Mesothelial cell of epicardium (in vitro differentiated cells): ENCODE measurements around the gene RHEBL1. TPM values are rescaled to one million over a fixed set of nuclear protein-coding genes. Genes with fewer than 3 reads are reported as not detected.

Experiments used
- DNase-seq, 2 experiments: peaks; one replicate each; pipeline ENCODE4 v3.0.0; 2021; ENCODE audit warnings: low spot score in 2 of 2; ENCODE audit not compliant: unreplicated experiment in 2 of 2
- H3K27ac Mint-ChIP-seq: 2 replicates; pipeline ENCODE4 v1.8.0; 2021; ENCODE audit warnings: mixed read lengths
- H3K27me3 Mint-ChIP-seq: 2 replicates; pipeline ENCODE4 v1.8.0; 2021; ENCODE audit warnings: low read depth, mixed read lengths
- H3K36me3 Mint-ChIP-seq: 2 replicates; pipeline ENCODE4 v1.8.0; 2021; ENCODE audit warnings: mixed read lengths
- H3K4me1 Mint-ChIP-seq: 2 replicates; pipeline ENCODE4 v1.8.0; 2021; ENCODE audit warnings: mixed read lengths
- H3K4me3 Mint-ChIP-seq: 2 replicates; pipeline ENCODE4 v1.8.0; 2021; ENCODE audit warnings: mild to moderate bottlenecking, moderate library complexity, mixed read lengths
- H3K9me3 Mint-ChIP-seq: 2 replicates; pipeline ENCODE4 v1.8.0; 2021; ENCODE audit warnings: mixed read lengths
- total RNA-seq: library from RNA; stranded (reverse); gene quantifications from 3 replicates; pipeline ENCODE4 v1.2.1, GENCODE V29; 2021
- TF ChIP-seq, protein P1 (sequence below): fragments of 200-600 bp; sonication (generic); IDR thresholded peaks from one replicate; pipeline ENCODE4 v1.5.0; 2021; ENCODE audit warnings: antibody characterized with exemption; ENCODE audit not compliant: unreplicated experiment

Gene RHEBL1
- total RNA-seq, 1 donor from 2014 or later: 0.60 TPM

DNA sequence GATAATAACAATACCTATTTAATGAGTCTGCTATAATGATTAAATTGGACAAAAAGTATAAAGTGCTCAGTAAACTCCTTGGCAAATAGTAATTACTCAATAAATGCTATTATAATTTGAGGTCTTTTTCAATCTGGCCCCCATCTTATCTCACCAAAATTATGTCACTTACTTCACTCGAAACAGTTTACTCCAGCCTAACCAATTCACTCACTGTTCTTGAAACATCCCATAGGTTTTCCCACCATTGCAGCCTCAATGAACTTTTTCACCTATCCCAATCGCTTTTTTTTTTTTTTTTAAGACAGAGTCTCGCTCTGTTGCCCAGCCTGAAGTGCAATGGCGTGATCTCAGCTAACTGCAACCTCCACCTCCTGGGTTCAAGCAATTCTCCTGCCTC lies 33.8 kb downstream of the RHEBL1 start:
- H3K36me3 Mint-ChIP-seq: peaks cover 23% of the 10 kb centered on the region
- DNase-seq: no peak
- no peaks in the 10 kb centered on the region for H3K4me1 Mint-ChIP-seq
- TF ChIP-seq, protein P1, sequence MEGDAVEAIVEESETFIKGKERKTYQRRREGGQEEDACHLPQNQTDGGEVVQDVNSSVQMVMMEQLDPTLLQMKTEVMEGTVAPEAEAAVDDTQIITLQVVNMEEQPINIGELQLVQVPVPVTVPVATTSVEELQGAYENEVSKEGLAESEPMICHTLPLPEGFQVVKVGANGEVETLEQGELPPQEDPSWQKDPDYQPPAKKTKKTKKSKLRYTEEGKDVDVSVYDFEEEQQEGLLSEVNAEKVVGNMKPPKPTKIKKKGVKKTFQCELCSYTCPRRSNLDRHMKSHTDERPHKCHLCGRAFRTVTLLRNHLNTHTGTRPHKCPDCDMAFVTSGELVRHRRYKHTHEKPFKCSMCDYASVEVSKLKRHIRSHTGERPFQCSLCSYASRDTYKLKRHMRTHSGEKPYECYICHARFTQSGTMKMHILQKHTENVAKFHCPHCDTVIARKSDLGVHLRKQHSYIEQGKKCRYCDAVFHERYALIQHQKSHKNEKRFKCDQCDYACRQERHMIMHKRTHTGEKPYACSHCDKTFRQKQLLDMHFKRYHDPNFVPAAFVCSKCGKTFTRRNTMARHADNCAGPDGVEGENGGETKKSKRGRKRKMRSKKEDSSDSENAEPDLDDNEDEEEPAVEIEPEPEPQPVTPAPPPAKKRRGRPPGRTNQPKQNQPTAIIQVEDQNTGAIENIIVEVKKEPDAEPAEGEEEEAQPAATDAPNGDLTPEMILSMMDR: no peak
- no peaks in the 10 kb centered on the region for H3K9me3 Mint-ChIP-seq
- no peak overlapping the region for H3K4me3 Mint-ChIP-seq
- H3K27ac Mint-ChIP-seq: no peak overlapping the region
- H3K27me3 Mint-ChIP-seq: no peaks in the 10 kb centered on the region

DNA sequence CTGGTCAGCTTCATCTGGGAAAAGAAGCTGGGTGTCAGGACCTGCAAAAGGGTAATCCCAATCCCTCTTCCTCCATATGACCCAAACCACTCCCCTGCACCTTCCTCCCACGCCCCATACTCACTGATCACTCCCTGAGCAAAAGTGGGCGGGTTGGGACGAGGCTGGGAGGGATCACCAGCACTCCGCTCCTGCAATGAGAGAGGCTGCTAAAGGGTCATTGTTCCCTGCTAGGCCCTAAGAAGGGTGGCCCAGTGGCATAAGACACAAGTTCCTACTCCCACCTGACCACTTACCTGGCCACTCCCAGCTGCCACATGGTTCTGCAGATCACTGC lies 35.5 kb downstream of the RHEBL1 start:
- Mint-ChIP-seq H3K4me1 (no peaks in the 10 kb centered on the region), H3K9me3 (no peaks in the 10 kb centered on the region), H3K27ac (no peak overlapping the region), H3K4me3 (no peak overlapping the region), H3K27me3 (no peaks in the 10 kb centered on the region), H3K36me3 (peaks cover 25% of the 10 kb centered on the region)
- TF ChIP-seq, protein P1: no peak
- no peak for DNase-seq

DNA sequence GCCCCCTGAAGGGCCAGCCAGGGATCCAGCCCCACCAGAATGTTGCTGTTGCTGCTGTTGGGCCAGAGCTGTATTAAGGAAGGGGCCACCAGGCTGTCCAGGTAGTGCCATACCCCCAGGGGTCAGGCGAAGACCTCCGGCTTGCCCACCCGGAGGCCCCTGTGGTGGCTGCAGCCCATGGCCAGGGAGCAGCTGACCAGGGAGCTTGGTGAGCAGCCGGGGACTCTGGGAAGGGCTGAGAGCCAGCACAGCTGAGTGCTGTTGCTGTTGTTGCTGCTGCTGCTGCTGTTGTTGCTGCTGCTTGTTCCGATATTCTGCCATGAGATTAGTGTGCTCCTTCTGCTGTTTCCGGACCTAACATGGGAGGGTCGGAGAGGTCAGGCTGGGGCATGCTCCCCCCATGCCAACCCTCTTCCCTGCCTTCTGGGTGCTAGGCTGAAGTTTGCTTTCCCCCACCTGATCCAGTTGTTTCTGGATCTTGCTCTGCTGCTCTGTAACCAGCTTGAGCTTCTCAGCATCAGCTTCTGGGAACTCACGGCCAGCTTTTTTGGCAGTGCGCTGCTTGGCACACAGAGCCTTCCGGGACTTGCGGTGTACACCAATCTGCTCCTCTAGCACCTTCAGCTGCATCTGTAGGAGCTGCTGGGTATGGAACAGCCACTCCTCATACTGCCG lies 36.0 kb downstream of the RHEBL1 start:
- no peaks in the 10 kb centered on the region for H3K9me3 Mint-ChIP-seq
- no peaks in the 10 kb centered on the region for H3K27me3 Mint-ChIP-seq
- no peak for DNase-seq
- TF ChIP-seq, protein P1: no peak
- H3K36me3 Mint-ChIP-seq: peaks cover 23% of the 10 kb centered on the region
- no peaks in the 10 kb centered on the region for H3K4me1 Mint-ChIP-seq
- no peak overlapping the region for H3K27ac Mint-ChIP-seq
- H3K4me3 Mint-ChIP-seq: no peak overlapping the region

DNA sequence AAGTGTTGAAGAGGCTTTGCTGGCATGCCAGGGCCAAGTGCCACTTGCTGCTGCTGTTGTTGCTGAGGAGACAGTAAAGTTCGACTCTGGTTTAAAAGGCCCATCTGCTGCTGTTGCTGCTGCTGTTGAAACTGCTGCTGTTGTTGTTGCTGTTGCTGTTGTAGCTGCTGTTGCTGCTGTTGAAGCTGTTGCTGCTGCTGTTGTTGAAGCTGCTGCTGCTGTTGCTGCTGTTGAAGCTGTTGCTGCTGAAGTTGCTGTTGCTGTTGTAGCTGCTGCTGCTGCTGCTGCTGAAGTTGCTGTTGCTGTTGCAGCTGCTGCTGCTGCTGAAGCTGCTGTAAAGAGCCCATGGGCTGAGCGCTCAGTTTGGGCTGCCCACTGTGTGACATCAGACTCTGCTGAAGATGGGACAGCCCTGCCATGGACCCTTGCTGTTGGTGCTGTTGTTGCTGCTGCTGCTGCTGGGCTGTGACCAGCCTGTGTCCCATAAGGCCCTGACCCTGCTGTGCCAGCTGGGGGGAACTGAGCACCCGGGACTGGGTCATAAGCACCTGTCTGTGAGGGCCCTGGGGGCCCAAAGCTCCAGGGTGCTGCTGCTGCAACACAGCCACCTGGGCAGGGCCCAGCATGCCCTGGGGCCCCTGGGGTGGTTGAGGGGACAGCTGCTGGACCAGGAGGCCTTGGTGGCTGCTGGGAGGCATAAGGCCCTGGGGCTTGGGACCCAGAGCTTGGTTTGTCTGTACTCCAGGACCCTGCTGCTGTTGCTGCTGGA lies 36.9 kb downstream of the RHEBL1 start:
- no peaks in the 10 kb centered on the region for H3K9me3 Mint-ChIP-seq

DNA sequence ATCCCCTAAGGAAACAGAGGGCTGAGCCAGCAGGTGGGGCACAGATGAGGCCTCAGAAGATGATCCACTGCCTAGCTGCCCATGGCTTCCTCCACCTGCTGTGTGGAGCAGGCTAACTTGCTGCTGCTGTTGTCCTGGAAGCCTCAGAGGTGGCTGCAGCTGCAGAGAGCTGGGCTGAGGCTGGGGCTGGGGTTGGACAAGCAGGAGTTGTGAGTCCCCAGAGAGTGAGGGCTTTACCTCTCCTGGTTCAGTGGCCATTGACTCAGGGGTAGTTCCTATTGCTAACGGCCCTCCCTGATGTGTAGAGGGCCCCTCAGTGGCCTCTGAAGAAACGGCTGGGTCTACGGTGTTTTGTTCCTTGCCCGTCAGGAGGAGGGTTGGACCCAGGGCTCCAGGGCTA lies 37.5 kb downstream of the RHEBL1 start:
- TF ChIP-seq, protein P1: no peak
- no peaks in the 10 kb centered on the region for H3K27me3 Mint-ChIP-seq
- no peaks in the 10 kb centered on the region for H3K4me1 Mint-ChIP-seq
- peaks cover 26% of the 10 kb centered on the region for H3K36me3 Mint-ChIP-seq
- H3K9me3 Mint-ChIP-seq: no peaks in the 10 kb centered on the region
- no peak overlapping the region for H3K27ac Mint-ChIP-seq
- no peak overlapping the region for H3K4me3 Mint-ChIP-seq
- no peak for DNase-seq

More for the DNA sequence above, 36.9 kb downstream of the RHEBL1 start:
- Mint-ChIP-seq H3K36me3 (peaks cover 22% of the 10 kb centered on the region), H3K27ac (no peak overlapping the region), H3K4me3 (no peak overlapping the region), H3K27me3 (no peaks in the 10 kb centered on the region), H3K4me1 (no peaks in the 10 kb centered on the region)
- TF ChIP-seq, protein P1: no peak
- DNase-seq: no peak
